ENCODE data around the gene TMBIM6.

The TMBIM6 gene

GRCh38 chr12:49811136-49811535 lies 69.8 kb downstream of the TMBIM6 start:
- no peak for TF ChIP-seq CTCF (IDR thresholded peaks at IDR 0.05; ENCODE audit: low read depth, low read length, missing control alignments)
- Histone ChIP-seq H3K27me3 (replicated peaks) (no peaks in the 10 kb centered on the region), H3K4me3 (ENCODE audit: low read depth, low read length) (no peak overlapping the region), H3K27ac (no peak overlapping the region), H3K36me3 (replicated peaks) (peaks cover 3% of the 10 kb centered on the region)
- in situ Hi-C loops (cut with HindIII; ENCODE audit: low pct_ligation_motif_present, low sequenced_read_pairs): no loop called here
- DNase-seq: no peak

GRCh38 chr12:49811961-49812401 lies 70.6 kb downstream of the TMBIM6 start:
- H3K36me3 ChIP-seq (replicated peaks): peaks cover 3% of the 10 kb centered on the region
- H3K4me3 ChIP-seq (ENCODE audit: low read depth, low read length): no peak overlapping the region
- in situ Hi-C loops (cut with HindIII; ENCODE audit: low pct_ligation_motif_present, low sequenced_read_pairs): no loop called here
- H3K27ac ChIP-seq: no peak overlapping the region
- DNase-seq: no peak
- no peak for TF ChIP-seq CTCF (IDR thresholded peaks at IDR 0.05; ENCODE audit: low read depth, low read length, missing control alignments)
- H3K27me3 ChIP-seq (replicated peaks): no peaks in the 10 kb centered on the region

- no peaks in the 10 kb centered on the region for H3K36me3 ChIP-seq (replicated peaks)
- H3K4me3 ChIP-seq (ENCODE audit: low read depth, low read length): no peak overlapping the region
- in situ Hi-C loops (cut with HindIII; ENCODE audit: low pct_ligation_motif_present, low sequenced_read_pairs): no loop called here
- H3K27ac ChIP-seq: no peak overlapping the region
- TF ChIP-seq CTCF (IDR thresholded peaks at IDR 0.05; ENCODE audit: low read depth, low read length, missing control alignments): no peak
- no peaks in the 10 kb centered on the region for H3K27me3 ChIP-seq (replicated peaks)
- no peak for DNase-seq
Observed at GRCh38 chr12:49813131-49813530, 71.8 kb downstream of the TMBIM6 start.

Measured in brain microvascular endothelial cell (primary cell).